ENCODE results near the gene MRPL28. TPM values are rescaled to one million over a fixed set of nuclear protein-coding genes. Genes with fewer than 3 reads are reported as not detected.

Gene MRPL28
- total and polyA plus RNA-seq, 4 donors: 28.3 to 63.4 (median 50.1) TPM

- Histone ChIP-seq H3K9ac (ENCODE audit: low read depth in 1 of 2, low read length in 2 of 2) (peak overlapping the region in 1 of 2 donors; percentile 16), H3K4me1 (ENCODE audit: control insufficient read depth in 4 of 4, insufficient read depth in 4 of 4, low read length in 3 of 4) (peaks cover 4 to 18% (median 15%) of the 10 kb centered on the region in 4 donors), H3K36me3 (ENCODE audit: control insufficient read depth in 4 of 4, insufficient read depth in 3 of 4, low read depth in 1 of 4, low read length in 3 of 4) (peaks cover 2 to 43% (median 15%) of the 10 kb centered on the region in 4 donors), H3K27ac (ENCODE audit: low read depth in 1 of 2, low read length in 2 of 2) (no peak overlapping the region), H3K4me3 (ENCODE audit: low read depth in 1 of 3, low read length in 3 of 3) (no peak overlapping the region), H3K9me3 (ENCODE audit: control insufficient read depth in 4 of 4, low read length in 3 of 4) (no peaks in the 10 kb centered on the region), H3K27me3 (ENCODE audit: control insufficient read depth in 4 of 4, insufficient read depth in 4 of 4, low read length in 3 of 4) (no peaks in the 10 kb centered on the region)
- WGBS: 70% methylated on average over 10 of the region's 10 CpGs
- no peak for TF ChIP-seq CTCF (IDR thresholded peaks at IDR 0.05; ENCODE audit: low read depth, low read length, missing input control)
- no peak for TF ChIP-seq RXRA (IDR thresholded peaks at IDR 0.05)
- TF ChIP-seq YY1 (IDR thresholded peaks at IDR 0.05): no peak
- no peak for TF ChIP-seq HNF4G (IDR thresholded peaks at IDR 0.05)
- no peak for TF ChIP-seq MAX (IDR thresholded peaks at IDR 0.05)
- TF ChIP-seq TAF1 (conservative IDR thresholded peaks at IDR 0.05): no peak
- no peak for TF ChIP-seq JUND (IDR thresholded peaks at IDR 0.05)
- TF ChIP-seq RAD21 (IDR thresholded peaks at IDR 0.05): no peak
- no peak for DNase-seq (ENCODE audit: low spot score)
These were observed 709 bp upstream of the MRPL28 start for GRCh38 chr16:370979-371514.

GRCh38 chr16:369866-370436 lies 387 bp downstream of the MRPL28 start:
- TF ChIP-seq SP1 (IDR thresholded peaks at IDR 0.05) (no peak), EGR1 (IDR thresholded peaks at IDR 0.05; ENCODE audit: low read depth in 2 of 2) (no peak), NR2F2 (IDR thresholded peaks at IDR 0.05) (no peak)
- H3K9me3 ChIP-seq (ENCODE audit: control insufficient read depth in 4 of 4, low read length in 3 of 4): no peaks in the 10 kb centered on the region
- H3K9ac ChIP-seq (ENCODE audit: low read depth in 1 of 2, low read length in 2 of 2): no peak overlapping the region
- peak overlapping the region in 2 of 3 donors; percentile 58 to 73 for H3K4me3 ChIP-seq (ENCODE audit: low read depth in 1 of 3, low read length in 3 of 3)
- 31% methylated on average over 44 of the region's 44 CpGs for WGBS
- H3K27me3 ChIP-seq (ENCODE audit: control insufficient read depth in 4 of 4, insufficient read depth in 4 of 4, low read length in 3 of 4): no peaks in the 10 kb centered on the region
- DNase-seq (ENCODE audit: low spot score): no peak
- peaks cover 2 to 39% (median 11%) of the 10 kb centered on the region in 4 donors for H3K36me3 ChIP-seq (ENCODE audit: control insufficient read depth in 4 of 4, insufficient read depth in 3 of 4, low read depth in 1 of 4, low read length in 3 of 4)
- H3K27ac ChIP-seq (ENCODE audit: low read depth in 1 of 2, low read length in 2 of 2): no peak overlapping the region
- peaks cover 4 to 18% (median 15%) of the 10 kb centered on the region in 4 donors for H3K4me1 ChIP-seq (ENCODE audit: control insufficient read depth in 4 of 4, insufficient read depth in 4 of 4, low read length in 3 of 4)

GRCh38 chr16:369275-369865 lies 968 bp downstream of the MRPL28 start:
- Histone ChIP-seq H3K4me3 (ENCODE audit: low read depth in 1 of 3, low read length in 3 of 3) (no peak overlapping the region), H3K36me3 (ENCODE audit: control insufficient read depth in 4 of 4, insufficient read depth in 3 of 4, low read depth in 1 of 4, low read length in 3 of 4) (peaks cover 0 to 33% (median 9%) of the 10 kb centered on the region in 4 donors)
- no peak for DNase-seq (ENCODE audit: low spot score)

More at GRCh38 chr16:369275-369865, 968 bp downstream of the MRPL28 start:
- WGBS: 93% methylated on average over 20 of the region's 20 CpGs
- Histone ChIP-seq H3K4me1 (ENCODE audit: control insufficient read depth in 4 of 4, insufficient read depth in 4 of 4, low read length in 3 of 4) (peaks cover 4 to 18% (median 15%) of the 10 kb centered on the region in 4 donors), H3K27me3 (ENCODE audit: control insufficient read depth in 4 of 4, insufficient read depth in 4 of 4, low read length in 3 of 4) (no peaks in the 10 kb centered on the region), H3K9ac (ENCODE audit: low read depth in 1 of 2, low read length in 2 of 2) (no peak overlapping the region), H3K9me3 (ENCODE audit: control insufficient read depth in 4 of 4, low read length in 3 of 4) (no peaks in the 10 kb centered on the region), H3K27ac (ENCODE audit: low read depth in 1 of 2, low read length in 2 of 2) (no peak overlapping the region)
- TF ChIP-seq ZBTB33 (IDR thresholded peaks at IDR 0.05) (no peak), ATF3 (IDR thresholded peaks at IDR 0.05) (no peak), CTCF (IDR thresholded peaks at IDR 0.05; ENCODE audit: low read depth, low read length, missing input control) (no peak), FOXA2 (IDR thresholded peaks at IDR 0.05) (no peak), MAX (IDR thresholded peaks at IDR 0.05) (no peak), RXRA (IDR thresholded peaks at IDR 0.05) (no peak), TAF1 (conservative IDR thresholded peaks at IDR 0.05) (no peak)

Measured in liver (tissue), 9 donors.